SH-SY5Y (cell line): ENCODE data around the gene GGT7.

Experiments
- GATA2 ChIP-seq: IDR thresholded peaks from 2 replicates; pipeline ENCODE4 v1.6.1; 2011; ENCODE audit warnings: mild to moderate bottlenecking, low read depth, low read length
- GATA3 ChIP-seq: IDR thresholded peaks from 2 replicates; pipeline ENCODE4 v1.6.1; 2011; ENCODE audit warnings: low read depth, mild to moderate bottlenecking, low read length, moderate library complexity

- TF ChIP-seq GATA2 (no peak), GATA3 (no peak)
These were observed 982 bp upstream of the GGT7 start for GRCh38 chr20:34873583-34874093.
